Activated CD8-positive, alpha-beta memory T cell treated with anti-CD3 and anti-CD28 coated beads for 36 hours (primary cell): ENCODE measurements around the gene NDFIP1. TPM values are rescaled to one million over a fixed set of nuclear protein-coding genes. Genes with fewer than 3 reads are reported as not detected.

ENCODE experiments used
- CTCF ChIA-PET: fragments of 350-600 bp; sonication (Branson Sonifier 250); formaldehyde crosslinking; loops from one replicate; lab custom pipeline; 2021; ENCODE audit warnings: antibody characterized with exemption; lab: Charles Lee
- POLR2A ChIA-PET: fragments of 350-600 bp; sonication (Branson Sonifier 250); formaldehyde crosslinking; loops from one replicate; lab custom pipeline; 2021; ENCODE audit warnings: antibody characterized with exemption; lab: Charles Lee
- total RNA-seq, 2 experiments: library from RNA; stranded (reverse); gene quantifications; one replicate each; pipeline ENCODE4 v1.2.3, GENCODE V29; 2021

The NDFIP1 gene
- total RNA-seq, 2 experiments from 2014 or later: 84.4 to 84.9 TPM

DNA sequence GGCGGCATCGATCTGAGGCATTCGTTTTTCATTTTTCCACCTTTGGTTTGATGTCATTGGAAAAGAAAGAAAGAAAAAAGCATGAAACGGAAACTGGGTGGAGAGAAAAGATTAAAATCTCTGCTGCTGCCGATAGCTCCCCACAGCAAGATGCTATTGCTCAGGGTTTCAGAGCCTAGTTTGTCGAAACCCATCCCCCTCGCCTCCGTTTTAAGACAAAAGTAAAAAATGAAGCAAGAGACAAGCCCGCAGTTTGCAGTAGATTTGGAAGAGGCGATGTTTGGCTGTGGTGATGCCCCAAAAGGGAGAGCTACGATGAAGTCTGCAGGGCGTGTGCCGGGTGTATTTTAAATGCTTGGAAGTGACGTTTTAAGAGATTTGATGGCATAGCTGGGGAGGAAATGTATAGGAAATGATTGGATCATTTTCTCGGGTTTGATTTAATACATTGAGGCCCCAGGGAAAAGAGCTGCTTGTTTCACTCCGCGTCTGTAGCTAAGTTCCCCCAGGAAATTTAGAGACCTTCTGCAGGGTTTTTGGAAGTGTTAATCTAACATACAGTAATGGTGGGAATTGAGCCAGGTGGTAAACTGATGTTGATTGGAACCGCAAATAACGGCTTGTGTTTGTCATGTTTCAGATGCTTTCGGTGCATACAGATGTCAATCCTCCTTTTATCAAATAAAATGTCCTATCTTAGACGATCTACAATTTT lies 909 bp downstream of the NDFIP1 start:
- ChIA-PET CTCF (interaction anchor here (1.2 to 3.3 kb wide), 3 partner anchors 94 to 102 kb away, joined by 3 to 28 read pairs (median 9); partner anchors contain the start of gene GNPDA1), POLR2A (interaction anchor here (0.7 to 3.6 kb wide), 8 partner anchors 10 to 140 kb away, joined by 3 to 28 read pairs (median 8); partner anchors contain the start of genes GNPDA1 and RNF14)

- ChIA-PET CTCF (interaction anchor here (0.6 to 3.3 kb wide), 4 partner anchors 20 to 103 kb away, joined by 3 to 28 read pairs (median 8); partner anchors contain the start of gene GNPDA1), POLR2A (interaction anchor here (0.7 to 3.6 kb wide), 7 partner anchors 9 to 141 kb away, joined by 3 to 28 read pairs (median 10); partner anchors contain the start of genes GNPDA1 and RNF14)
Observed at GRCh38 chr5:142110046-142110531, 1.5 kb downstream of the NDFIP1 start.

- CTCF ChIA-PET: interaction anchor here (0.6 to 3.3 kb wide), 3 partner anchors 19 to 96 kb away, joined by 4 to 28 read pairs (median 7); no protein-coding TSS in a partner anchor
Observed at GRCh38 chr5:142110988-142111687, 2.6 kb downstream of the NDFIP1 start.

DNA sequence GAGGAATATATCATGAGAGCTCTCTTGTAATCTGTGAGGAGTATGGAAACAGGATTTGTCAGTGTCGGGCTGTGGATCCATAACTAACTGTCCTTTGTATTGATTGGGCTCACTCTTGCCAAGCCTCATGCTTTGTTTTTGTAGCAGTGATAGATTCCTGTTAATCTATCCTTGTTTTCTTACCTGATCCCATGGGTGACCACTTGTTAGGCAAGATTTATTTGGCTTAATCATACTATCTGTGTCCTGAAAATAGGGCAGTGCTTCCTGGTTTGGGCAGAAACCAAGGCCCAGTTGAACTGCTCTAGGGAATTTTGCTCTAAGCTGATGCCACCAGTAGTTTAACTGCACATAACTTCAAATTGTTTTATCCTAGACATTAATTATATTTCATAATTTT lies 6.1 kb downstream of the NDFIP1 start:
- ChIA-PET POLR2A (no interaction called here), CTCF (no interaction called here)

More at GRCh38 chr5:142110988-142111687, 2.6 kb downstream of the NDFIP1 start:
- POLR2A ChIA-PET: interaction anchor here (0.7 to 1.8 kb wide), 2 partner anchors 8 to 95 kb away, joined by 7 to 8 read pairs; no protein-coding TSS in a partner anchor

DNA sequence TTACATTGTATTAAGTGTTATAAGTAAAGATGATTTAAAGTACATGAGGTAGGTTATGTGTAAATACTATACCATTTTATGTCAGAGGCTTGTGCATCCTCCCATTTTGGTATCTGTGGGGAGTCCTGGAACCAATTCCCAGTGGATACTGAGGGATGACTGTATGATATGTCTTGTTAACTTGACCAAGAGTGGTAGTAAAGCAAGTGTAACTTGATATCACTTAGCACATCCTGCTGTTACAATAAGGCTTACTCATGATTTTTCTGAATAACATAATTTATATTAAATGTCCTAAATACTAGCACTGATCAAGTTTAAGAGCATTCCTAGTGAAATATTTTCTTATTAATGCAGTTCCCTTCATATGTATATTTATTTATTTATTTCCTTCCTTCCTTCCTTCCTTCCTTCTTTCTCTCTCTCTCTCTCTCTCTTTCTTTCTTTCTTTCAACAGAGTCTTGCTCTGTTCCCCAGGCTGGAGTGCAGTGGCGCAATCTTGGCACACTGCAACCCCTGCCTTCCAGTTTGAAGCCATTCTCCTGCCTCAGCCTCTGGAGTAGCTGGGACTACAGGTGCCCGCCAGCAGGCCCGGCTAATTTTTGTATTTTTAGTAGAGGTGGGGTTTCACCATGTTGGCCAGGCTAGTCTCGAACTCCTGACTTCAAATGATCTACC lies 7.5 kb downstream of the NDFIP1 start:
- CTCF ChIA-PET: no interaction called here
- POLR2A ChIA-PET: no interaction called here

GRCh38 chr5:142117579-142118151 lies 9.1 kb downstream of the NDFIP1 start:
- ChIA-PET POLR2A (interaction anchor here (0.5 kb wide), 1 partner anchor 103 kb away, joined by 6 read pairs; no protein-coding TSS in a partner anchor), CTCF (interaction anchor here (1.0 kb wide), 1 partner anchor 90 kb away, joined by 3 read pairs; no protein-coding TSS in a partner anchor)

DNA sequence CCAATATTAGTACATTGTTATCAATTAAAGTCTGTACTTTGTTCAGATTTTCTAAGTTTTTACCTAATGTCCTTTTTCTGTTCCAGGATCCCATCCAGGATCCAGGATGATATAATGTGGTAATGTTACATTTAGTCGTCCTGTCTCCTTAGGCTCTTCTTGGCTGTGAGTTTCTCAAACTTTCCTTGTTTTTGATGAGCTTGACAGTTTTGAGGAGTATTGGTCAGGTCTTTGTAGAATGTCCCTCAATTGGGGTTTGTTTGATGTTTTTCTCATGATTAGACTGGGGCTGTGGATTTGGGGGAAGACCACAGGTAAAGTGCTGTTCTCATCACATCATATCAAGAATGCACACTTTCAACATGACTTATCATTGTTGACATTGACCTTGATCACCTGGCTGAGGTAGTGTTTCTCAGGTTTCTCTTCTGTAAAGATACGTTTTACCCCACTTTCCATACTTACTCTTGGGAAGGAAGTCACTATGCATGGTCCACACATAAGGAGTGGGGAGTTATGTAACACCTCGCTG lies 9.6 kb downstream of the NDFIP1 start:
- ChIA-PET CTCF (interaction anchor here (1.0 kb wide), 1 partner anchor 90 kb away, joined by 3 read pairs; no protein-coding TSS in a partner anchor), POLR2A (interaction anchor here (0.5 to 2.0 kb wide), 2 partner anchors 8 to 104 kb away, joined by 6 to 7 read pairs; no protein-coding TSS in a partner anchor)

DNA sequence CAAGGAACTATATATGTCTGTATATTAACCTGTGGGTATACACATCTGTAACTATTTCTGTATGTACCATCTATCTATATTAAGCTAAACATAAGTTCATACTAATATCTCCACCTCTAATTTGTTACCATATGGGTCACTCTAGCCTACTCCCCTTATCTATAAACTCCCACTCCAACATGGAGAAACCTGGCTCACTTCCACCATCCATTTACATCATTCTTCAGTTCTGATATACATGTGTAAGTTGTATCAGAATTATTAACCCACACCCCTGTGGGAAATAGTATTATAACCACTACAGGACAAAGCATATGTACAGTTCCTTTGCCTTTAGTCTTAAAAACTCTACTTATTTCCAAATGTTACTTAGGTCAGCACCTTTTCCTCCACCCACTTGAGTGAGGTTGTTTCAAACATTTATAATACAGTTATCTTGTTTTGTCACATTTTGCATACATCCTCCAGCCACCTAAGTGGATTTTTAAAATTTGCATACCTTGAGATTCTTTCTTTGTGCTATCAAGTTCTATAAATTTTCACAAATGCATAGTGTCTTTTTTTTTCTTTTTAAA lies 10.6 kb downstream of the NDFIP1 start:
- POLR2A ChIA-PET: interaction anchor here (1.2 to 2.0 kb wide), 3 partner anchors 9 to 107 kb away, joined by 3 to 7 read pairs (median 5); partner anchors contain the start of gene GNPDA1
- CTCF ChIA-PET: interaction anchor here (1.2 kb wide), 1 partner anchor 112 kb away, joined by 3 read pairs; no protein-coding TSS in a partner anchor

DNA sequence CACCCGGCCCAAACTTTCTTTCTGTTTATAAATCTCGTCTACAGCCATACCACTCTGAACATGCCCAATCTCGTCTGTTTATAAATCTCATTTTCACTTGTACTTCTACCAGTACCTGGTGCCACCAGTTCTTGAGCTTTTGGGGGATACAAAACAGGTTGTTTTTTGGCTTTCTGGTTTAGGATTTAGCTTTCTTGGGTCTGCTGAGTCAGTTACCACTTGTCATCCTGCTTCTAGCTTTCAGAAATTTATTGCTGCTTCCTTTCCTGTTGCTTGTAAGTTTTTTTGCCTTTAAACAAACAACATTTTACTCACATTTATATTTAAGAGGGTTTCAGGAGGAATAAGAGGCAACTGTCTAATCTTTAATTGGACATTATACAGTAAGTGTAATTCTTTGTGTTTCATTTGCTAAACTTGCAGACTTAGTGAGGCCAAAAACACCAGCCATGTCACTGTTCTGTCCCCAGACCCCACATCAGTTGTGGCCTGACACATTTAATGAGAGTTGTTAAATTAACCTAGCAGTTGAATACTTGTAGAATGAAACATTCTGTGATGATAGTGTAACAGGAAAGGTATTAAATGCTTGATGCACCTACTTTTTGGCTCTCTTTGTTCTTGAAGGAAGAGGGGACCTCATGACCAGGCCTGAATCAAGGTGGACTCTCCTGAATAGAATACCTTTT lies 11.8 kb downstream of the NDFIP1 start:
- CTCF ChIA-PET: interaction anchor here (1.2 kb wide), 1 partner anchor 113 kb away, joined by 3 read pairs; no protein-coding TSS in a partner anchor
- POLR2A ChIA-PET: interaction anchor here (1.2 to 2.0 kb wide), 3 partner anchors 9 to 108 kb away, joined by 3 to 7 read pairs (median 5); partner anchors contain the start of gene GNPDA1

- POLR2A ChIA-PET: no interaction called here
- CTCF ChIA-PET: no interaction called here
Observed at GRCh38 chr5:142122121-142122520, 13.5 kb downstream of the NDFIP1 start.

GRCh38 chr5:142125378-142125777 lies 16.8 kb downstream of the NDFIP1 start:
- POLR2A ChIA-PET: no interaction called here
- CTCF ChIA-PET: no interaction called here

DNA sequence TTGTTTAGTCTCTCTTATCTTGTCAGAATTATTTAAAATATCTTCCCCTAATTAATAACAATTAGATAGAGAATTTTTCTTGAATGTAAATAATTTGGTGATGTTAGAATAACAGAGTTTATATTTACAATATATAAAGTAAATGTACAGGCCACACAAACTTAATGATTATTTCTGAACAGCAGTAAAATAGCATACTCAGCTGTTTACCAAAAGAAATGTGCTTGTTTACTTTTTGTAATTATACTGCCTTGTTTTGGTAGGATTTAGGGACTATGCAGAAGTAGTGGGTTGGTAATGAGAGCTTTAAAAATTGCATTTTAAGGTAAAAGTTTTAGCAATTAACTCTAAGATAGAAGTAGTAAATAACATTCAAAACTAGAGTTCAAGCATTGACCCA lies 17.4 kb downstream of the NDFIP1 start:
- POLR2A ChIA-PET: interaction anchor here (0.6 kb wide), 1 partner anchor 113 kb away, joined by 3 read pairs; the partner anchor contains the start of gene GNPDA1
- CTCF ChIA-PET: no interaction called here

- ChIA-PET CTCF (interaction anchor here (0.6 to 1.6 kb wide), 3 partner anchors 16 to 114 kb away, joined by 5 to 7 read pairs (median 5); no protein-coding TSS in a partner anchor), POLR2A (interaction anchor here (0.9 kb wide), 1 partner anchor 9 kb away, joined by 5 read pairs; no protein-coding TSS in a partner anchor)
Observed at GRCh38 chr5:142128675-142129208, 20.2 kb downstream of the NDFIP1 start.

GRCh38 chr5:142129446-142130066 lies 21.0 kb downstream of the NDFIP1 start:
- ChIA-PET CTCF (interaction anchor here (0.6 to 1.6 kb wide), 5 partner anchors 11 to 115 kb away, joined by 3 to 7 read pairs (median 5); no protein-coding TSS in a partner anchor), POLR2A (interaction anchor here (0.6 to 0.9 kb wide), 2 partner anchors 10 to 68 kb away, joined by 4 to 5 read pairs; no protein-coding TSS in a partner anchor)

DNA sequence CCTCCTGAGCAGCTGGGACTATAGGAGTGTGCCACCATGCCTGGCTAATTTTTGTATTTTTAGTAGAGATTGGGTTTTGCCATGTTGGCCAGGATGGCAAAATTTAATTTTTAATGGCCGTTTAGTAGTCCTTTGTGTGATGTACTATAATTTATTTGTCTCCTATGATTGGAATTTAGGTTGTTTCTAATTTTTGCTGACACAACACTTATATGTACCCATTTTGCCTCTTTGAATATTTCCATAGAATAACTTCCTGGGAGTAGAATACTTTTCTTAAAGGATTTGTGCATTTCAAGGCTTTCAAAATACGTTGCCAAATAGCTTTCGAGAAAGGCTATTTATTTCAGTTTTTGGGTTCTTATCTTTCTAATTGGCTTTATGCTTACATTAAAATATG lies 22.8 kb downstream of the NDFIP1 start:
- ChIA-PET CTCF (interaction anchor here (0.5 to 2.0 kb wide), 3 partner anchors 17 to 119 kb away, joined by 3 to 5 read pairs (median 3); partner anchors contain the start of gene GNPDA1), POLR2A (no interaction called here)

DNA sequence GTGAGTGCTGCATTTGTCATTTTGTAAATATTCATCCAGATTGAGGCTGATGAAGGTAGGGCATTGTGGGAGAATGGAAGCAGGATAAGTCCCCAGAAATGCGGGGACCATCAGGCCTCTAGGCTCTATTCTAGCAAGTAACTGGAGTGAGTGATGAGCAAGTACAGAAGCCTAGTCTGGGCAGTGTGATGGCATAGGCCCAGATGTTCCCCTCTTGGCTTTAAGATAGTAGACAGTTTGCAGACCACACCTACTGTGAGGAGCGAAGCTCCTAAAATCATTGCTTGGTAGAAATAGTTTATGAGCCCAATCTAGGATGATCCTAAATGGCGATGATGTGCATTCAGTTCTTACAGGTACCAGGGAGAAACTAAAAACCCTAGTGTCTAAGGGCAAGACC lies 24.3 kb downstream of the NDFIP1 start:
- CTCF ChIA-PET: interaction anchor here (2.0 kb wide), 1 partner anchor 121 kb away, joined by 5 read pairs; the partner anchor contains the start of gene GNPDA1
- POLR2A ChIA-PET: no interaction called here
